C4-2B (cell line): Measurements from ENCODE around the gene TMUB2.

Source experiments
- H3K27ac ChIP-seq: fragments of 450-650 bp; 2 replicates; pipeline ENCODE4 v1.5.1; 2017
- CTCF ChIP-seq: fragments of 450-650 bp; conservative IDR thresholded peaks from 2 replicates; pipeline ENCODE4 v1.5.1; 2017; ENCODE audit warnings: mild to moderate bottlenecking
- ZFX ChIP-seq: fragments of 450-650 bp; IDR thresholded peaks from 2 replicates; pipeline ENCODE4 v1.6.1; 2017

Gene TMUB2

GRCh38 chr17:44214230-44214494, 27.4 kb downstream of the TMUB2 start:
- H3K27ac ChIP-seq = no peak overlapping the region
- no peak for TF ChIP-seq CTCF
- TF ChIP-seq ZFX = no peak

- no peak overlapping the region for H3K27ac ChIP-seq
- TF ChIP-seq ZFX = no peak
Measured at GRCh38 chr17:44214896-44215295, 28.1 kb downstream of the TMUB2 start.

GRCh38 chr17:44216173-44216572, 29.4 kb downstream of the TMUB2 start:
- H3K27ac ChIP-seq = no peak overlapping the region
- no peak for TF ChIP-seq ZFX
- TF ChIP-seq CTCF = no peak

- TF ChIP-seq CTCF (no peak), ZFX (no peak)
- H3K27ac ChIP-seq = no peak overlapping the region; the same call in 1 of the 2 replicates
Measured at GRCh38 chr17:44216694-44217093, 29.9 kb downstream of the TMUB2 start.

- no peak for TF ChIP-seq ZFX
- TF ChIP-seq CTCF = no peak
- peak overlapping the region; percentile 96 for H3K27ac ChIP-seq
Measured at GRCh38 chr17:44217738-44218343, 31.1 kb downstream of the TMUB2 start.

- H3K27ac ChIP-seq = peak overlapping the region; percentile 96
- no peak for TF ChIP-seq ZFX
- TF ChIP-seq CTCF = peak; percentile 72
Measured at GRCh38 chr17:44218344-44219107, 31.8 kb downstream of the TMUB2 start.

GRCh38 chr17:44219108-44219615, 32.4 kb downstream of the TMUB2 start:
- H3K27ac ChIP-seq = peak overlapping the region; percentile 96

More at GRCh38 chr17:44219108-44219615, 32.4 kb downstream of the TMUB2 start:
- TF ChIP-seq ZFX (peak; percentile 51), CTCF (peak; percentile 12; the same call in 1 of the 2 replicates)
